GM10248 (cell line): ENCODE results near the gene NPAS1.
"Not testable (repeated sequence)": the region's sequence is repeated elsewhere in the genome, so short reads cannot be mapped to it uniquely, and the experiment has no call there.

Source experiments
- CTCF ChIA-PET: fragments of 300-600 bp; sonication (Branson Sonifier 250); formaldehyde crosslinking; extraction: SDS; loops from one replicate; lab custom pipeline; 2021; ENCODE audit warnings: antibody characterized with exemption; lab: Yijun Ruan, JAX
- POLR2A ChIA-PET: fragments of 350-650 bp; sonication (Branson Sonifier 250); formaldehyde crosslinking; extraction: SDS; loops from one replicate; lab custom pipeline; 2020; ENCODE audit warnings: antibody characterized with exemption; lab: Yijun Ruan, JAX
- DNase-seq: peaks from one replicate; pipeline ENCODE4 v3.0.0; 2012; ENCODE audit errors: extremely low spot score
- TF ChIP-seq, protein P1 (sequence below): IDR thresholded peaks from 2 replicates; pipeline ENCODE4 v1.5.1; 2012; ENCODE audit warnings: mild to moderate bottlenecking, low read depth; ENCODE audit errors: extremely low read depth, missing control alignments, control extremely low read depth

Gene NPAS1

DNA sequence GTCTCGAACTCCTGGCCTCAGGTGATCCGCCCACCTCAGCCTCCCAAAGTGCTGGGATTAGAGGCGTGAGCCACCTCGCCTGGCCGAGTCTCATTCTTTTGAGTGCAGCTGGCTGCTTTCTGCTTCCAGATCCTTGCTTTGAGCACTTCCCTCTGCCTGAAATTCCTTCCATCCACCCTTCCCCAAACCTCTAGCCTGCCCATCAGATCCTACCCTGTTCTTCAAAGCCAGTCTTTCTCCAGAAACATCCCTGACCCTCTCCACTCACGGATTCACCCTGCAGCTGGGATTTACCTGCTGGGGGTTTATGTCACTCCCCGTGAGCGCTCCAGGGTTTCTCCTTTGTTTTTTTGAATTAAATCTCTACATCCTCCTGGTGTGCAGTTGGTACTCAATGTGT lies 13.1 kb upstream of the NPAS1 start:
- DNase-seq = no peak
- POLR2A ChIA-PET = no interaction called here
- TF ChIP-seq, protein P1, sequence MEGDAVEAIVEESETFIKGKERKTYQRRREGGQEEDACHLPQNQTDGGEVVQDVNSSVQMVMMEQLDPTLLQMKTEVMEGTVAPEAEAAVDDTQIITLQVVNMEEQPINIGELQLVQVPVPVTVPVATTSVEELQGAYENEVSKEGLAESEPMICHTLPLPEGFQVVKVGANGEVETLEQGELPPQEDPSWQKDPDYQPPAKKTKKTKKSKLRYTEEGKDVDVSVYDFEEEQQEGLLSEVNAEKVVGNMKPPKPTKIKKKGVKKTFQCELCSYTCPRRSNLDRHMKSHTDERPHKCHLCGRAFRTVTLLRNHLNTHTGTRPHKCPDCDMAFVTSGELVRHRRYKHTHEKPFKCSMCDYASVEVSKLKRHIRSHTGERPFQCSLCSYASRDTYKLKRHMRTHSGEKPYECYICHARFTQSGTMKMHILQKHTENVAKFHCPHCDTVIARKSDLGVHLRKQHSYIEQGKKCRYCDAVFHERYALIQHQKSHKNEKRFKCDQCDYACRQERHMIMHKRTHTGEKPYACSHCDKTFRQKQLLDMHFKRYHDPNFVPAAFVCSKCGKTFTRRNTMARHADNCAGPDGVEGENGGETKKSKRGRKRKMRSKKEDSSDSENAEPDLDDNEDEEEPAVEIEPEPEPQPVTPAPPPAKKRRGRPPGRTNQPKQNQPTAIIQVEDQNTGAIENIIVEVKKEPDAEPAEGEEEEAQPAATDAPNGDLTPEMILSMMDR = no peak
- CTCF ChIA-PET = interaction anchor here (0.7 to 1.3 kb wide), 3 partner anchors 12 to 14 kb away, joined by 3 to 4 read pairs (median 3); partner anchors contain the start of gene NPAS1

DNA sequence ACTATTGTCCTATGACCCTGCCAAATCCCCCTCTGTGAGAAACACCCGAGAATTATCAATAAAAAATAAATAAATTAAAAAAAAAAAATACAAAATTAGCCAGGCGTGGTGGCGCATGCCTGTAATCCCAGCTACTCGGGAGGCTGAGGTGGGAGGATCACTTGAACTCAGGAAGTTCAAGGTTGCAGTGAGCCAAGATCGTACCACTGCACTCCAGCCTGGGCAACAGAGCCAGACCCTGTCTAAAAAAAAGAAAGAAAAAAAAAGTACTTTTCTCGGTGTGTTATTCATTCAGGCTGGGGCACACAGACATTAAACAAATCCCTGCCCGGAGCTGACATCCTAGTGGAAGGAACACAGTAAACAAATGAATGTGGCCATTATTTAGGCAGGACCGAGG lies 9.1 kb upstream of the NPAS1 start:
- POLR2A ChIA-PET, DNase-seq: not testable (repeated sequence)
- CTCF ChIA-PET = interaction anchor here (1.4 to 3.6 kb wide), 2 partner anchors 19 to 85 kb away, joined by 3 to 53 read pairs; no protein-coding TSS in a partner anchor

DNA sequence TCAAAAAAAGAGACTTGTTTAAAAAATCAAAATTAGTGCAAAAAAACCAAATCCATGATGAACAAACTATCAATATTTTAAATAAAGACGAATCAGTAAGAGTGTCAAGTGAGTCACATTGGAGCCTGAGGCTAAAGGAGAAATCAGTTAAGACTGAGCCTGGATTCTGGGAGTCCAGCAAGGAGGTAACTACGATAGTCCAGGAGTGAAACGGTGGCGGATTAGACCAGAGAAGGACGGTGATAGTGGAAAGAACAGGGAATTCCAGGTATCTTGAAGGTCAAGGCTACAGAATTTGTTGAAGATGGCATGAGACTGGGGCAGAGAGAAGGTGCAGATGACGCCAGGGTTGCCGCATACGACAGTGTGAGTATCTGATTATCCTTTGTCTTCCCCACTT lies 7.0 kb upstream of the NPAS1 start:
- POLR2A ChIA-PET = no interaction called here
- no peak for DNase-seq
- CTCF ChIA-PET = interaction anchor here (0.6 to 4.1 kb wide), 53 partner anchors 8 to 246 kb away, joined by 3 to 71 read pairs (median 5); partner anchors contain the start of genes SAE1 and ZC3H4
- TF ChIP-seq, protein P1 = no peak

DNA sequence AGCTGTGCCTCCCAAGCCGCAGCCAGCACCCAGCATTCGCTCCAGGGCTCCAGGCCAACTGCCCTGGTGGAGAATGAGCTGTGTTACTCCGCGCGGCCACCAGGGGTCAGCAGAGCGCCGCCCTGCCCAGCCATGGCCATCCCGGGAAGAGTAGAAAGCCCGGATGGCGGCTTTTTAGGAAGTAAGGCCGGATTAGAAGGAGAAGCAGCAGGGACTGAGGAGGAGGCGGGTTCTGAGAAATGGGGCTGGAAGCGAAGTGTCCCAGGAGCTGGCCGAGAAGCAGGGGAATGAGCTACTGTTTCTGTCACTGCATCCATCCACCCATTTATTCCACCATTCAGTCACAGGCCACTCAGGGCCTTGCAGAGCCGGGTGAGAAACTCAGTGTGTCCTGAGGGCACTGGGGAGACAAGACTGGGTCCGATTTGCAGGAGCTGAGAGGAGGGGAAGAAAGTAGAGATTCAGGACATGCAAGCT lies 6.6 kb upstream of the NPAS1 start:
- DNase-seq = peak; percentile 82
- ChIA-PET CTCF (interaction anchor here (0.6 to 4.1 kb wide), 61 partner anchors 9 to 246 kb away, joined by 3 to 71 read pairs (median 4); partner anchors contain the start of genes SAE1 and ZC3H4), POLR2A (no interaction called here)

DNA sequence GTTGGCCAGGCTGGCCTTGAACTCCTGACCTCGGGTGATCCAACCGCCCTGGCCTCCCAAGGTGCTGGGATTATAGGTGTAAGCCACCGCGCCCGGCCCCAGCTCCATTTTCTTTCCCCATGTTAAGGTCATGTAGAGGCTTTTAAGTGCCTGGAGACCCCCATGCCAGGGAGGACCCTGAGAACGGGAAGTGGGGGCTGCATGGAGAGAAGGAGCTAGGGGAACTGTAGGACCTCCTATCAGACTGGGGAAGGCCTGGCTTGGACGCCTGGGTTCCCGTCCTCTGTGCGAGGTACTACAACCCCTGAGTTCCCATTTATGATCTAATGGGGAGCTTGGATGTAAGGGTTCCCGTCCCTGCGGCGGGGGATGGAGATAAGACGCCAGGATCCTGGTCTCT lies 714 bp upstream of the NPAS1 start:
- DNase-seq = no peak
- POLR2A ChIA-PET = no interaction called here
- CTCF ChIA-PET = interaction anchor here (1.2 to 3.1 kb wide), 6 partner anchors 12 to 225 kb away, joined by 3 to 11 read pairs (median 7); no protein-coding TSS in a partner anchor
- TF ChIP-seq, protein P1 = no peak

More for the DNA sequence above, 6.6 kb upstream of the NPAS1 start:
- TF ChIP-seq, protein P1 = peak; percentile 98

DNA sequence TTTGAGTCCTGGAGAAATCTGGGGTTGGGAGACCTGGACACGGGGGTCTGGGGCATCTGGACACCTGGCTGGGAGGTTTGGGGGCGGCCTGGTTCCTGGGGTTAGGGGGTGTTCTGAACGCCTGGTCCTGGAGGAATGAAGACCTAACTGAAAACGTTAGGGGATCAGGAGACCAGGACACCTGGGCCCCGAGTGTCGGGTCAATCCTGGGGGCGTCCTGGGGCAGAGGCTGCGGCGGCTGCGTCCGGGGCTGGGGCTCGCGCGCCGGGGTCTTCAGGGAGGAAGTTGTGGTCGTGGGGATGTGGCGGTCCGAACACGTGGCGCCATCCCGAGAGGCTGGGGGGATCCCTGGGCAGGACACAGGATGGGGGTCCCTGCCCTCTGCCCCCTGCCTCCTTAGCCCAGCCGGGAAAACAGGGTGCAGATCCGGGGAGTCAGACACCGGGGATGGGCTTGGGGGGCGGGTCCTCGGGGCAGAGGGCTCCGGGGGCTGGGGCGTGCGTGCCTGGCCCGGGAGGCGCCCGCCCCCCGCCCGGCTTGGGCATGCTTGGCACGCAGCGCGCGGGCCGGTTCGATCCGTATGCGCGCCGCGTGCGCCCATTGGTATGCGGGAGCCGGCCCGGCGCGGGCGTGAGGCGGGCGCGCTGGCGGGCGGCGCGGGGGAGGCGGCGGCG lies 632 bp downstream of the NPAS1 start:
- CTCF ChIA-PET = interaction anchor here (1.2 to 7.0 kb wide), 7 partner anchors 7 to 30 kb away, joined by 3 to 71 read pairs (median 8); no protein-coding TSS in a partner anchor
- POLR2A ChIA-PET = interaction anchor here (0.6 kb wide), 1 partner anchor 491 kb away, joined by 5 read pairs; no protein-coding TSS in a partner anchor
- TF ChIP-seq, protein P1 = no peak
- DNase-seq = no peak
